ENCODE results near the gene BHLHE40.

Gene BHLHE40

DNA sequence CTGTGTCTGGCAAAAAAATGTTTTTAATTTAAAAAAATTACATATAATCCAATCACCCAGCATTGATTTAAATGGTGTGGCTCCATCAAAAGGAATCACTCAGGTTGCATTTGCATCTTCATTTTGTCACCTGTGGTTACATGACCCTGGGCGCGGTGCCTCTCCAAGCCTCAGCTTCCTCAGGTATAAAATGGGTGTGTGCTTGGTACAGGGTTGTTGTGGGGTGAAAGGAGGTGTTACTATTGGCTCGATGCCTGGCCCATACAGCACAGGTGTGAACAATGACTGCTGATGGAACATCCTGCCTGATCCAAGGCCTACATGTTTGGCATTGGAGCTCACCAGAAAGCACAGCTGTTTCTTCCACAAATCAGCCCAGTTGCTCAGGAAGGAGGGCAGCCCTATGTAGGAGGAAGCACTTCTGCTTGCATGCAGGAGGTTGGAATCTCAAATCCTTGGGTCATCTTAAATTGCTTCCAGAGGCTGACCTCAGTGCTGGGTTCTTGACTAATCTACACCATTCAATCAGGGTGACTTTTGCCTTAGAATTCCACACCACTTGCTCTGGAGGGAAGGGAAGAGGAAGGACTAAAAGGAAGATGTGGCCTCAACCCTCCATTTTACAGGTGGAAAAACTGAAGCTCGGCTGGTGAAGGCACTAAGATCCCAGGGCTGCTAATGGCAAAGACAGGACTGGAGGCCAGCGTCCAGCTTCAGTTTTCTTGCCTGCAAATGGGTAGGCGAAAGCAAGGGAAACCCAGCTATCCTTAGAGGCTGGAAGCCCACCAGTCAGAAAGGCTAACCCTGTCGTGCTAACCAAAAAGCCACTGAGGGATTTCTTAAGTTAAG, 31.7 kb downstream of the BHLHE40 start:
- Histone ChIP-seq H3K36me3 (ENCODE audit: control insufficient read depth in 1 of 2, insufficient read depth in 2 of 2, low read depth in 1 of 2, low read length in 2 of 2) (no peaks in the 10 kb centered on the region), H3K27ac (ENCODE audit: low read length, poor library complexity, severe bottlenecking) (no peak overlapping the region), H3K18ac (ENCODE audit: low read depth in 1 of 2, low read length in 2 of 2) (no peak overlapping the region), H2AK5ac (ENCODE audit: low read length, severe bottlenecking) (no peak overlapping the region), H3K14ac (ENCODE audit: low read length in 2 of 2) (no peak overlapping the region), H3K4me3 (ENCODE audit: insufficient read depth in 1 of 2, low read depth in 1 of 2, low read length in 2 of 2) (no peak overlapping the region), H3K4ac (ENCODE audit: low read depth in 1 of 2, low read length in 2 of 2) (no peak overlapping the region), H3K9me3 (ENCODE audit: control insufficient read depth, low read length) (no peaks in the 10 kb centered on the region), H3K4me1 (ENCODE audit: control insufficient read depth, insufficient read depth, low read depth, low read length) (peaks cover 7% of the 10 kb centered on the region), H3K27me3 (ENCODE audit: control insufficient read depth in 1 of 2, insufficient read depth in 1 of 2, low read length in 2 of 2) (no peaks in the 10 kb centered on the region), H2BK120ac (ENCODE audit: low read depth, low read length) (peak overlapping the region; percentile 27), H3K4me2 (ENCODE audit: low read length, poor library complexity, severe bottlenecking) (no peak overlapping the region), H3K9ac (ENCODE audit: low read length) (no peak overlapping the region), H4K91ac (ENCODE audit: low read length) (no peak overlapping the region), H2AFZ (ENCODE audit: low read depth, low read length) (no peak overlapping the region), H3K23ac (ENCODE audit: low read length in 2 of 2) (no peak overlapping the region), H4K8ac (ENCODE audit: low read length) (no peak overlapping the region), H2BK5ac (ENCODE audit: low read depth, low read length, poor library complexity, severe bottlenecking) (no peak overlapping the region), H2BK15ac (ENCODE audit: low read depth, poor library complexity, severe bottlenecking) (no peak overlapping the region), H2BK12ac (ENCODE audit: low read length in 2 of 2) (peak overlapping the region in 1 of 2 experiments; percentile 8), H3K79me1 (replicated peaks; ENCODE audit: low read length, poor library complexity, severe bottlenecking) (no peaks in the 10 kb centered on the region)
- WGBS, result 97% methylated on average over 7 of the region's 7 CpGs
- no peak for DNase-seq

DNA sequence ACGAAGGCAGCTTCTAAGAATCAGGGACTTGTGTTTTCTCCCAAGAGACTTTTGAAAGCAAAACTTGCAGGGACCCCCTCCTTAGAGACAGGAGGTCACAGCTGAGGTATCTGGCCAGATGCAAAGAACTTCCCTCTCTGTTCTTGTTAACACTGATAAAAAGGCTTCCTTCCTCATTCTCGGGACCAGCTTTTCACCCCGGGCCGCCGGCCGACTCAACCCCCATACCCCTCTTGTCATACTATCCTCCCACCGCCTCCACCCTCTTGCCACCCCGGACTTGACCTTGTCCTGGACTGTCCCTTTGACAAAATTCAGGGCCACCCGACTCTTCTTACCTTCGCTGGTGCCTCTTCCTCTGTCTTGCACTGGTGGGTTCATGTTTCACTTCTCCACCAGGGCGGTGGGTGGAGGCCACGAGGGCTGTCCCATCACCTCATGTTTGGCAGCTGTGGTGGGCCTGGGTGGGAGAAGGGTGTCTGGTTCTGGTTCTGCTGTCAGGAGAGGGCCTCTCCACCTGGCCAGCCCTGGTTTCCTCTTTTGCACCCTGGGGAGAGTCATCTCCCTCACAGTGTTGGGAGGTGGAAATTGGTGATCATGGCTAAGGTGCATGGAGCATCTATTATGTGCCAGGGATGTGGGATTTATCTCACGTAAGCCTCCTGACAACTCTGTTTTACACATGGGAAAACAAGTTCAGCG, 32.5 kb downstream of the BHLHE40 start:
- no peak overlapping the region for H3K4me2 ChIP-seq (ENCODE audit: low read length, poor library complexity, severe bottlenecking)
- no peak overlapping the region for H4K8ac ChIP-seq (ENCODE audit: low read length)
- H3K4me3 ChIP-seq (ENCODE audit: insufficient read depth in 1 of 2, low read depth in 1 of 2, low read length in 2 of 2), result no peak overlapping the region
- H3K36me3 ChIP-seq (ENCODE audit: control insufficient read depth in 1 of 2, insufficient read depth in 2 of 2, low read depth in 1 of 2, low read length in 2 of 2), result no peaks in the 10 kb centered on the region
- H3K9me3 ChIP-seq (ENCODE audit: control insufficient read depth, low read length), result no peaks in the 10 kb centered on the region
- H3K79me1 ChIP-seq (replicated peaks; ENCODE audit: low read length, poor library complexity, severe bottlenecking), result no peaks in the 10 kb centered on the region
- H3K18ac ChIP-seq (ENCODE audit: low read depth in 1 of 2, low read length in 2 of 2), result peak overlapping the region; percentile 6 to 14
- H2AK5ac ChIP-seq (ENCODE audit: low read length, severe bottlenecking), result no peak overlapping the region
- no peak overlapping the region for H3K27ac ChIP-seq (ENCODE audit: low read length, poor library complexity, severe bottlenecking)
- no peak overlapping the region for H4K91ac ChIP-seq (ENCODE audit: low read length)
- H3K27me3 ChIP-seq (ENCODE audit: control insufficient read depth in 1 of 2, insufficient read depth in 1 of 2, low read length in 2 of 2), result no peaks in the 10 kb centered on the region
- DNase-seq, result no peak
- peak overlapping the region; percentile 27 for H2BK120ac ChIP-seq (ENCODE audit: low read depth, low read length)
- H3K14ac ChIP-seq (ENCODE audit: low read length in 2 of 2), result peak overlapping the region in 1 of 2 experiments; percentile 14
- no peak overlapping the region for H2AFZ ChIP-seq (ENCODE audit: low read depth, low read length)
- H2BK12ac ChIP-seq (ENCODE audit: low read length in 2 of 2), result peak overlapping the region; percentile 18 to 38
- no peak overlapping the region for H3K4ac ChIP-seq (ENCODE audit: low read depth in 1 of 2, low read length in 2 of 2)
- H2BK15ac ChIP-seq (ENCODE audit: low read depth, poor library complexity, severe bottlenecking), result no peak overlapping the region
- 61% methylated on average over 14 of the region's 14 CpGs for WGBS
- no peak overlapping the region for H3K9ac ChIP-seq (ENCODE audit: low read length)
- H2BK5ac ChIP-seq (ENCODE audit: low read depth, low read length, poor library complexity, severe bottlenecking), result no peak overlapping the region
- peaks cover 9% of the 10 kb centered on the region for H3K4me1 ChIP-seq (ENCODE audit: control insufficient read depth, insufficient read depth, low read depth, low read length)
- H3K23ac ChIP-seq (ENCODE audit: low read length in 2 of 2), result no peak overlapping the region

DNA sequence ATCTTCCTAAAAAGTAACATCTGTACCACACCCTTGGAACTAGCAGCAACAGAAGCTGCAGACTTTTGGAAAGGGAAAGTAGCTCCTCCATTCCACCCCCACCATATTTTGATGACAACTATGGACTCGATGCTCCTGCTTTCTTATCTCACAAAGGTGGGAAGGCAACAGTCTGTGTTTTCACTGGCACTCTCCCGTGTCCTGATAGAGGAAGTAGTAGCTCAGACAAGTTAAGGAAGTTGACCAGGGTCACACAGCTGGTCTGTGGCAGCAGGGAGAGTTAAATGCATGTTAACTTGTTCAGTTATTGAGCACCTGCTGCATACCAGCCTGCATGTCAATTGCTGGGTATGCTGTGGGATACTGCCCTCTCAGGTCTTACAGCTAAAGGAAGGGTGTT, 33.1 kb downstream of the BHLHE40 start:
- peak overlapping the region; percentile 29 to 31 for H2BK12ac ChIP-seq (ENCODE audit: low read length in 2 of 2)
- no peak overlapping the region for H2AK5ac ChIP-seq (ENCODE audit: low read length, severe bottlenecking)
- H3K4me3 ChIP-seq (ENCODE audit: insufficient read depth in 1 of 2, low read depth in 1 of 2, low read length in 2 of 2), result no peak overlapping the region
- no peaks in the 10 kb centered on the region for H3K79me1 ChIP-seq (replicated peaks; ENCODE audit: low read length, poor library complexity, severe bottlenecking)
- no peak overlapping the region for H3K23ac ChIP-seq (ENCODE audit: low read length in 2 of 2)
- no peak overlapping the region for H3K27ac ChIP-seq (ENCODE audit: low read length, poor library complexity, severe bottlenecking)
- peak overlapping the region; percentile 65 for H4K91ac ChIP-seq (ENCODE audit: low read length)
- no peaks in the 10 kb centered on the region for H3K36me3 ChIP-seq (ENCODE audit: control insufficient read depth in 1 of 2, insufficient read depth in 2 of 2, low read depth in 1 of 2, low read length in 2 of 2)
- no peak overlapping the region for H3K4ac ChIP-seq (ENCODE audit: low read depth in 1 of 2, low read length in 2 of 2)
- no peak overlapping the region for H2BK120ac ChIP-seq (ENCODE audit: low read depth, low read length)
- no peak overlapping the region for H3K4me2 ChIP-seq (ENCODE audit: low read length, poor library complexity, severe bottlenecking)
- no peak overlapping the region for H2AFZ ChIP-seq (ENCODE audit: low read depth, low read length)
- H3K14ac ChIP-seq (ENCODE audit: low read length in 2 of 2), result no peak overlapping the region
- DNase-seq, result no peak
- no peaks in the 10 kb centered on the region for H3K27me3 ChIP-seq (ENCODE audit: control insufficient read depth in 1 of 2, insufficient read depth in 1 of 2, low read length in 2 of 2)
- 51% methylated on average over 2 of the region's 2 CpGs for WGBS
- H2BK15ac ChIP-seq (ENCODE audit: low read depth, poor library complexity, severe bottlenecking), result no peak overlapping the region
- no peak overlapping the region for H3K9ac ChIP-seq (ENCODE audit: low read length)
- no peak overlapping the region for H3K18ac ChIP-seq (ENCODE audit: low read depth in 1 of 2, low read length in 2 of 2)
- no peak overlapping the region for H4K8ac ChIP-seq (ENCODE audit: low read length)
- H3K4me1 ChIP-seq (ENCODE audit: control insufficient read depth, insufficient read depth, low read depth, low read length), result peaks cover 9% of the 10 kb centered on the region
- H3K9me3 ChIP-seq (ENCODE audit: control insufficient read depth, low read length), result no peaks in the 10 kb centered on the region
- no peak overlapping the region for H2BK5ac ChIP-seq (ENCODE audit: low read depth, low read length, poor library complexity, severe bottlenecking)

All from mesenchymal stem cell (in vitro differentiated cells and primary cell).